ENCODE measurements around the gene ACSS3.
"Not testable (repeated sequence)": the region's sequence is repeated elsewhere in the genome, so short reads cannot be mapped to it uniquely, and the experiment has no call there.

Gene ACSS3

GRCh38 chr12:81077686-81078441, at the start of gene ACSS3:
Gene ACSS3, plus strand, starts transcription at chr12:81078079. Its CDS starts 42 bp downstream, at chr12:81078121.
- no peak for DNase-seq

- no peak for DNase-seq
Measured at GRCh38 chr12:81034926-81035325, 43.0 kb upstream of the ACSS3 start.

GRCh38 chr12:81039231-81039630, 38.6 kb upstream of the ACSS3 start:
- peak; percentile 48 for DNase-seq

- DNase-seq = no peak
Measured at GRCh38 chr12:81043979-81044740, 33.7 kb upstream of the ACSS3 start.

GRCh38 chr12:81064971-81065370, 12.9 kb upstream of the ACSS3 start:
- DNase-seq = not testable (repeated sequence)

GRCh38 chr12:81070846-81071245, 7.0 kb upstream of the ACSS3 start:
- DNase-seq = no peak

- DNase-seq = no peak
Measured at GRCh38 chr12:81075539-81075938, 2.3 kb upstream of the ACSS3 start.

GRCh38 chr12:81077329-81077685, 572 bp upstream of the ACSS3 start:
- DNase-seq = no peak

GRCh38 chr12:81078469-81079196, 754 bp downstream of the ACSS3 start:
- no peak for DNase-seq

- DNase-seq = no peak
Measured at GRCh38 chr12:81079280-81080076, 1.6 kb downstream of the ACSS3 start.

- DNase-seq = no peak
Measured at GRCh38 chr12:81080431-81080983, 2.6 kb downstream of the ACSS3 start.

GRCh38 chr12:81081726-81082125, 3.8 kb downstream of the ACSS3 start:
- DNase-seq = no peak

- no peak for DNase-seq
Measured at GRCh38 chr12:81083018-81083417, 5.1 kb downstream of the ACSS3 start.

GRCh38 chr12:81083906-81084513, 6.1 kb downstream of the ACSS3 start:
- DNase-seq = no peak

GRCh38 chr12:81084811-81085350, 7.0 kb downstream of the ACSS3 start:
- DNase-seq = no peak

- DNase-seq = no peak
Measured at GRCh38 chr12:81085832-81086231, 8.0 kb downstream of the ACSS3 start.

GRCh38 chr12:81086342-81086741, 8.5 kb downstream of the ACSS3 start:
- no peak for DNase-seq

GRCh38 chr12:81088221-81088620, 10.3 kb downstream of the ACSS3 start:
- DNase-seq = no peak

GRCh38 chr12:81089412-81089811, 11.5 kb downstream of the ACSS3 start:
- DNase-seq = no peak

- DNase-seq = no peak
Measured at GRCh38 chr12:81092053-81092452, 14.2 kb downstream of the ACSS3 start.

GRCh38 chr12:81094718-81095360, 17.0 kb downstream of the ACSS3 start:
- DNase-seq = no peak
